ENCODE results near the gene ME2. TPM values are rescaled to one million over a fixed set of nuclear protein-coding genes. Genes with fewer than 3 reads are reported as not detected.
A peak's percentile ranks its signal among the peaks of the same experiment; 100 is the strongest.

The ME2 gene
- total and polyA plus RNA-seq, 2 of the 8 experiments (the other 6 are each of a cell fraction or from before 2014, with no cell fraction given) = 54.7 to 66.9 TPM

GRCh38 chr18:50992351-50992762, 113.4 kb downstream of the ME2 start:
- Histone ChIP-seq H3K4me3 (ENCODE audit: extremely low read depth in 1 of 4, insufficient read depth in 2 of 4, low read depth in 3 of 4, low read length in 4 of 4) (peak overlapping the region in 1 of 4 experiments; percentile 16; a peak in 1 of 8 replicates), H2AFZ (ENCODE audit: low read length) (peak overlapping the region; percentile 93), H3K56ac (replicated peaks; ENCODE audit: insufficient read length, low read depth, low read length) (peak overlapping the region; percentile 37), H3K18ac (ENCODE audit: extremely low read depth, low read length) (peak overlapping the region; percentile 74), H3K79me1 (ENCODE audit: low read depth, low read length) (no peaks in the 10 kb centered on the region), H3K9ac (replicated peaks in 1 of 4; ENCODE audit: extremely low read depth in 1 of 4, low read depth in 3 of 4, low read length in 3 of 4) (peak overlapping the region in 3 of 4 experiments; percentile 44 to 56 (median 44); a peak in 4 of 7 replicates), H4K8ac (ENCODE audit: extremely low read depth, insufficient read depth, low read length) (no peak overlapping the region), H2BK120ac (replicated peaks; ENCODE audit: low read depth, low read length) (peak overlapping the region; percentile 98), H3K9me3 (ENCODE audit: insufficient read depth in 2 of 2, low read depth in 1 of 2, low read length in 1 of 2) (no peaks in the 10 kb centered on the region), H2BK5ac (ENCODE audit: low read depth, low read length) (peak overlapping the region; percentile 77; the same call in 1 of the 2 replicates), H2BK12ac (ENCODE audit: low read depth, low read length) (no peak overlapping the region; the same call in 1 of the 2 replicates), H4K5ac (ENCODE audit: insufficient read length, low read depth, low read length) (peak overlapping the region; percentile 45), H4K20me1 (replicated peaks in 1 of 2; ENCODE audit: control insufficient read depth in 1 of 2, insufficient read depth in 2 of 2, low read length in 2 of 2) (no peaks in the 10 kb centered on the region), H3K27me3 (replicated peaks in 1 of 4; ENCODE audit: control insufficient read depth in 3 of 4, extremely low read depth in 1 of 4, insufficient read depth in 3 of 4, low read length in 3 of 4) (no peaks in the 10 kb centered on the region), H2AK5ac (ENCODE audit: low read depth, low read length) (peak overlapping the region; percentile 60; the same call in 1 of the 2 replicates), H3K36me3 (ENCODE audit: control insufficient read depth in 2 of 4, insufficient read depth in 4 of 4, low read length in 3 of 4) (no peaks in the 10 kb centered on the region), H3K23ac (ENCODE audit: insufficient read length) (no peak overlapping the region), H3K27ac (ENCODE audit: low read depth, low read length) (no peak overlapping the region), H3K79me2 (ENCODE audit: control insufficient read depth in 1 of 2, insufficient read depth in 2 of 2, low read length in 2 of 2) (no peaks in the 10 kb centered on the region), H2BK15ac (ENCODE audit: low read length) (no peak overlapping the region), H3K4me1 (replicated peaks in 1 of 4; ENCODE audit: control insufficient read depth in 3 of 4, insufficient read depth in 4 of 4, low read length in 3 of 4) (peaks cover 0 to 8% (median 5%) of the 10 kb centered on the region in 4 experiments; a peak in 3 of 7 replicates), H2BK20ac (ENCODE audit: low read length) (peak overlapping the region; percentile 66; the same call in 1 of the 2 replicates), H3K4me2 (ENCODE audit: insufficient read depth in 1 of 2, low read depth in 2 of 2, low read length in 2 of 2) (peak overlapping the region; percentile 29 to 58; a peak in 3 of 4 replicates), H3K14ac (ENCODE audit: insufficient read length) (no peak overlapping the region), H3K4ac (replicated peaks; ENCODE audit: insufficient read length, low read depth, low read length) (peak overlapping the region; percentile 98), H3K23me2 (ENCODE audit: low read depth, low read length) (no peaks in the 10 kb centered on the region), H4K91ac (replicated peaks; ENCODE audit: insufficient read length, low read length) (peak overlapping the region; percentile 84)
- TF ChIP-seq TEAD4 (IDR thresholded peaks at IDR 0.05; ENCODE audit: low read depth, low read length) (peak; percentile 90), RAD21 (IDR thresholded peaks at IDR 0.05 in 1 of 2, conservative IDR thresholded peaks at IDR 0.05 in 1 of 2; ENCODE audit: low read depth in 2 of 2, low read length in 2 of 2) (peak in 1 of 2 experiments; percentile 20; a peak in 1 of 4 replicates), MAX (IDR thresholded peaks at IDR 0.05) (peak; percentile 82), HDAC2 (IDR thresholded peaks at IDR 0.05; ENCODE audit: borderline replicate concordance in 1 of 2, low read depth in 2 of 2, low read length in 2 of 2) (0 out of 4 replicates have a peak, but pooled peaks of 1 of the 2 experiments have one; percentile 23), KDM1A (IDR thresholded peaks at IDR 0.05; ENCODE audit: borderline replicate concordance, low read length) (no peak), ATF2 (IDR thresholded peaks at IDR 0.05; ENCODE audit: low read length) (peak; percentile 31; the same call in 1 of the 2 replicates), POU5F1 (IDR thresholded peaks at IDR 0.05; ENCODE audit: low read depth, low read length) (no peak), POLR2A (IDR thresholded peaks at IDR 0.05; ENCODE audit: control extremely low read depth in 1 of 2, low read depth in 2 of 2, low read length in 2 of 2) (peak in 1 of 2 experiments; percentile 34; a peak in 2 of 3 replicates), ASH2L (IDR thresholded peaks at IDR 0.05; ENCODE audit: low read length) (peak; percentile 45)
- CTCF ChIA-PET (ENCODE audit: partially characterized antibody) = interaction anchor here (1.0 kb wide), 1 partner anchor 13 kb away, joined by 3 read pairs; no protein-coding TSS in a partner anchor
- WGBS, 2 experiments (ENCODE audit: extremely low coverage in 1 of 2, insufficient coverage in 1 of 2, insufficient read length in 1 of 2, insufficient replicate concordance in 2 of 2, low coverage in 1 of 2, low lambda C conversion rate in 2 of 2, missing lambda C conversion rate in 1 of 2) = 11% methylated on average over 3 of the region's 3 CpGs; no CpG with 5 or more reads in 1 of the 2 experiments
- peak; percentile 52 for FAIRE-seq
- peak; percentile 50 to 53 for DNase-seq (ENCODE audit: low read depth in 1 of 2, low spot score in 2 of 2)
- POLR2A ChIA-PET (ENCODE audit: partially characterized antibody) = interaction anchor here (1.0 to 1.1 kb wide), 3 partner anchors 13 to 38 kb away, joined by 3 to 5 read pairs (median 3); partner anchors contain the start of gene SMAD4

All from H1 (cell line).